Fibroblast of gingiva (primary cell): ENCODE measurements around the gene TUFM.
"Not testable (repeated sequence)": the region's sequence is repeated elsewhere in the genome, so short reads cannot be mapped to it uniquely, and the experiment has no call there.

Experiments
- DNase-seq: peaks from one replicate; pipeline ENCODE4 v3.0.0-alpha.2; 2011; ENCODE audit warnings: low read depth

The TUFM gene

GRCh38 chr16:28838558-28838918, 7.6 kb downstream of the TUFM start:
- no peak for DNase-seq

GRCh38 chr16:28837672-28838557, 8.2 kb downstream of the TUFM start:
- DNase-seq, result no peak

DNA sequence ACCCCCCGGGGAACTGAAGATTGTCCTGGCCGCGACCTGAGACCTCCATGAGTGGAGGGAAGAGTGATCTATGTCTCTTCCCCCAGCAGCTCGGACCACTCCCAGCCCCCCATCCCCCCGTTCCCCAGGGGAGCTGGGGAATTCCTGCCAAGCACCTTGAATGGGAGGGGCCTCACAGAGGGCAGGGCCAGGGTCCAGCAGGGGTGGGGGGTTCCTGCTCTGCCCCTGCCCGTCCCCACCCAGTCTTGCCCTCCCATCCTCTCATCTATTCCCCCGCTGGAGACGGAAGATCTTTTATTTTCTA, 9.4 kb downstream of the TUFM start:
- DNase-seq, result no peak

GRCh38 chr16:28835864-28836760, 10.0 kb downstream of the TUFM start:
- no peak for DNase-seq

DNA sequence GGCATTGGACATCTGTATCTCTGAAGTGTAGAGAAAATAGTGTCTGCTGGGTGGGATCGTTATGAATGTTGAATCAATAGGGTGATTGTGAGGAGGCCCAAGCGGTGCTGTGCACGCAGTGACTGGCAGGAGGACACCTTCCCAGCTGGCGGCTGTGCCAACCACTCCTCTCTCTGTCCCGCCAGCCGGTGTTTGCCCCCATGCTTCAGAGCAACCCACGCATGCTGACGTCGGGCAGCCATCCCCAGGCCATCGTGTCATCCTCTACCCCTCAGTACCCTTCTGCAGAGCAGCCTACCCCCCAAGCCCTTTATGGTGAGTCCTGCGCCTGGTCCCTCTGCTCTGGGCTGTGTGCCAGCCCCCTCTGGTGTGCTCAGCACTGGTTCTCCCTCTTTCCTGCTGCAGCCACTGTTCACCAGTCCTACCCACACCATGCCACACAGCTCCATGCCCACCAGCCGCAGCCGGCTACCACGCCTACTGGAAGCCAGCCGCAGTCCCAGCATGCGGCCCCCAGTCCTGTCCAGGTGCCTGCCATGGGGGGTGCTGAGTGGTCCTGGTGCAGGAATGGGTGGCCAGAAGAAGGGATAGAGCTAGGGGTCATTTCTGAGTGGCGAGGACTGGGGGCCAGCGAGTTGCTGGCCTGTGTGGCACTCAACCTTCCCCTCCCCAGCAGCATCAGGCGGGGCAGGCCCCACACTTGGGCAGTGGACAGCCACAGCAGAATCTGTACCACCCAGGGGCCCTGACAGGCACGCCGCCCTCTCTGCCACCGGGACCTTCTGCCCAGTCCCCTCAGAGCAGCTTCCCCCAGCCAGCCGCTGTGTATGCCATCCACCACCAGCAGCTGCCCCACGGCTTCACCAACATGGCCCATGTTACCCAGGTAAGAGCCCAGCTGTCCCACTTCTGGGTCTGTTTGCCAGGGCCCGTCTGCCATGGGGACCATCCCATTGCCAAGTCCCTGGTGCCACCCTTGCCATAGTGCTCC, 11.0 kb downstream of the TUFM start:
- DNase-seq, result no peak

GRCh38 chr16:28834349-28834748, 11.8 kb downstream of the TUFM start:
- no peak for DNase-seq

- no peak for DNase-seq
Observed at GRCh38 chr16:28830531-28830930, 15.6 kb downstream of the TUFM start.

DNA sequence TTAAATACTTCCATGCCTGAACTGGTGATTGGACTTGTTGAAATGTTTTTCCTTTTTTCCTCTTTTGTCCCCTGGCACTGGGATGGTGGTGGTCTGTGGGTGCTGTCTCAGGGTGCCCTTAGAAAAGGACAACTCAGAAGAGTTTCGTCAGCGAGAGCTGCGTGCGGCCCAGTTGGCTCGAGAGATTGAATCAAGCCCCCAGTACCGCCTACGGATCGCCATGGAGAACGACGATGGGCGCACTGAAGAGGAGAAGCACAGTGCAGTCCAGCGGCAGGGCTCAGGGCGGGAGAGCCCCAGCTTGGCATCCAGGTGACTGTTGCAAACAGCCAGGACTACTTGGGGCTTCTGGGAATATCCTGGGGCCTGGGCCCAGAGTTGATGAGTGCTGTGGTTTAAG, 16.4 kb downstream of the TUFM start:
- DNase-seq, result no peak

GRCh38 chr16:28826141-28826540, 20.0 kb downstream of the TUFM start:
- no peak for DNase-seq

DNA sequence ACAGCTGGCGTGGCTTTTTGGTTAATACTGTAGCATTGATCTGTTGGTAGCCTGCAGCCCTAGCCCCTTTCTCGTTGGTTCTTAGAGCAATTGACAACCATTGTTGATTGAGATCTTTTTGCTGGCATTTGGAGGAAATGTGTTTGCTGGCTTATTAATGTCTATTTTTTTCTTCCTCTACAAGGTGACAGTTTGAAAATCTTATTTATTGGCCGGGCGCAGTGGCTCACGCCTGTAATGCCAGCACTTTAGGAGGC, 21.5 kb downstream of the TUFM start:
- DNase-seq, result no peak

GRCh38 chr16:28823873-28824716, 22.1 kb downstream of the TUFM start:
- DNase-seq, result peak; percentile 99

GRCh38 chr16:28823291-28823872, 22.8 kb downstream of the TUFM start:
- no peak for DNase-seq

DNA sequence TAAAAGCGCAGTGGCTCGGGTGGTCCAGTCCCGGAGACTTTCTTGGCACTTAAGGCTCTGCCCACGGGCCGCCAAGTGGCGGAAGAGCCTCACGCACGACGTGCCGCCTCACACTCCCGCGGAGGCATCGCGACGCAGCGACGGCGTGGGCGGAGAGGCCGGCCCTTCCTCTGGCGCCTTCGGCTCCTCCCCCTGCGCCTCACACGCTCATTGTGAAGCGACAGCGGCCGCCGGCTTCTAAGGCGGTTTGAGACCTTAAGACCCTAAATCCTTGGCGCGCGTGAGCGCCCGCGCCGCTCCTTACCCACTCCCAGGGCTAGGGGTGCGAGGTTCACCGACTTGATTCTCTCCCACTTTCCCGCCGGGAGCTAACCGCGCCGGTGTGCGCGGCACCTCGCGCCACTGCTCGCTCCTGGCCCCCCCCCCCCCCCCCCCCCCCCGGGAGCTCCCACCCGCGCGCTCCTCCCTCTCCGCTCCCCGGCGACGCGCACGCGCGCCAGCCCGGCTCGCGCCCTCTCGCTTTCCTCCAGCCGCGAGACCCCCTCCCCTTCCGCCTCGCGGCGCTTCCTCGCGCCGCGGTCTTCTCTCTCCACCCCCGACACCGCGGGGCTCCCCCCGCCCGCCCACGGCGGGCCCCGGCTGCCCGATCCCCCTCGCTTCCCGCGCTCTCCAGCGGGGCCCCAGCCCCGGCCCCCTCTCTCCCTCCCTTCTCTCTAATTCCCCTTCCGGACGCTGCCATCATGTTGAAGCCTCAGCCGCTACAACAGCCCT, 23.4 kb downstream of the TUFM start, which contains the start of gene ATXN2L:
TSS of gene ATXN2L (plus strand) at position 480 of the 771 bp plus-strand sequence. CDS start at position 741, 261 bp downstream.
- peak; percentile 98 for DNase-seq

DNA sequence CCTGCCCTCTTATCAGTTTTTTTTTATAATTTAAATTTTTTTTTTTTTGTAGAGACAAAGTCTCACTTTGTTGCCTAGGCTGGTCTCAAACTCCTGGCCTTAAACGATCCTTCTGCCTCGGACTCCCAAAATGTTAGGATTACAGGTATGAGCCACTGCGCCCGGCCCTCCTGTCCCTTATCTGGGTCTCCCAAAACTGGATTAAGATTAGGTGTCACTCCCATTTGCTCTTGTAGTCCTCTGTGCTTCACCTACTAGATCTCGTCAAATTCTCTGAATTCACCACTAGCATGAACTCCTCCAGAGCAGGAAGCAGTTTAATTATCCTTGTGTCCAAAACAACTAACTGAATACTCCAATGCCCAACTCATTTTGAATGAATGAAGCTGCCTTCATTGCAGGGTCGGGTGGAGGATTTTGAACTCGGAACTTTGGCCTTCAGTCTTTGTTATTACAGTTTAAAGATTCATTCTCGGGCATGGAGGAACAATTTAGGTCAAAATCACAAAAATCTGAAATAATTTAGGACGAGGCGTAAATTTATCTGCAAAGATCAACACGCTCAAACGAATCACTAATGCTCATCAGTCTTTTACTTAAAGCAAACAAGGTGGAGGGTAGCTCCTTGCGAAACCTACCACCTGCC, 24.2 kb downstream of the TUFM start:
- no peak for DNase-seq

- not testable (repeated sequence) for DNase-seq
Observed at GRCh38 chr16:28820546-28820945, 25.6 kb downstream of the TUFM start.

- DNase-seq, result no peak
Observed at GRCh38 chr16:28820016-28820415, 26.1 kb downstream of the TUFM start.

GRCh38 chr16:28807445-28808120, 38.6 kb downstream of the TUFM start:
- DNase-seq, result not testable (repeated sequence)

GRCh38 chr16:28802235-28803019, 43.7 kb downstream of the TUFM start:
- DNase-seq, result peak; percentile 89
